OCI-M2 (cell line): Measurements from ENCODE around the gene PGM2.

Experiments
- DNase-seq: peaks from one replicate; lab custom pipeline; 2025; ENCODE audit not compliant: unreplicated experiment; lab: John Stamatoyannopoulos, UW

The PGM2 gene

GRCh38 chr4:37860266-37860665 is 33.8 kb downstream of the PGM2 start:
- DNase-seq, result no peak

GRCh38 chr4:37862961-37863360 is 36.5 kb downstream of the PGM2 start:
- no peak for DNase-seq

GRCh38 chr4:37864786-37865185 is 38.3 kb downstream of the PGM2 start:
- DNase-seq, result no peak

GRCh38 chr4:37865450-37865849 is 39.0 kb downstream of the PGM2 start:
- no peak for DNase-seq

GRCh38 chr4:37867102-37867501 is 40.6 kb downstream of the PGM2 start:
- no peak for DNase-seq

- no peak for DNase-seq
These were observed 41.8 kb downstream of the PGM2 start for GRCh38 chr4:37868238-37868637.

- no peak for DNase-seq
These were observed 46.0 kb downstream of the PGM2 start for GRCh38 chr4:37872310-37872988.

GRCh38 chr4:37873386-37873785 is 46.9 kb downstream of the PGM2 start:
- no peak for DNase-seq

GRCh38 chr4:37876156-37876555 is 49.7 kb downstream of the PGM2 start:
- no peak for DNase-seq

GRCh38 chr4:37879365-37879764 is 52.9 kb downstream of the PGM2 start:
- no peak for DNase-seq

- no peak for DNase-seq
These were observed 55.3 kb downstream of the PGM2 start for GRCh38 chr4:37881811-37882210.

- DNase-seq, result no peak
These were observed 56.3 kb downstream of the PGM2 start for GRCh38 chr4:37882665-37883296.

- DNase-seq, result no peak
These were observed 58.5 kb downstream of the PGM2 start for GRCh38 chr4:37884855-37885487.

- DNase-seq, result no peak
These were observed 59.0 kb downstream of the PGM2 start for GRCh38 chr4:37885496-37885895.

- no peak for DNase-seq
These were observed 63.6 kb downstream of the PGM2 start for GRCh38 chr4:37889849-37890800.

- no peak for DNase-seq
These were observed 64.3 kb downstream of the PGM2 start, which contains the start of gene TBC1D1 for GRCh38 chr4:37890801-37891259. TSS of gene TBC1D1 (plus strand) at chr4:37891084. CDS start at chr4:37902096, 11,012 bp downstream.

- DNase-seq, result no peak
These were observed 65.0 kb downstream of the PGM2 start for GRCh38 chr4:37891260-37892159.

GRCh38 chr4:37892641-37893040 is 66.2 kb downstream of the PGM2 start:
- no peak for DNase-seq

GRCh38 chr4:37893164-37893563 is 66.7 kb downstream of the PGM2 start:
- DNase-seq, result no peak

- DNase-seq, result no peak
These were observed 68.8 kb downstream of the PGM2 start for GRCh38 chr4:37895271-37895670.
